ENCODE data around the gene ZNF521.

The ZNF521 gene

DNA sequence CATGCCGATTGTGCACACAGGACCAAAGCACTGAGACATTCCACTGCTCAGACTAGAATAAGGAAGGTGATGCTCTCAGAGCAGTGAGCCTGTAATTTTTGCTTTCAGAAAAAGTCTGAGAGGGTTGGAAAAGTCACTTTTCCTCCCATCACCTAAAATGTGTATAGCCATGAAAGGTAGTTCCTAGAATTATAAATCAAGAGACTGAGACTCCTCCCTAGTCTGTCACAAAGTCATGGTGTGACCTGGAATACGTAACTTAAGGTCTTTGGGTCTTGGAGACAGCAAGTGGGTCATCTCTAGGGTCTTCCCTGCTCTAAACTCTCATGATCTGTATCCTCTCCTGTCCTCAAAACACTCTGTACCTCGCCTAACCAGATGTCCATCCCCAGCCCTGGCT, 16.9 kb downstream of the ZNF521 start:
- DNase-seq, result no peak

DNA sequence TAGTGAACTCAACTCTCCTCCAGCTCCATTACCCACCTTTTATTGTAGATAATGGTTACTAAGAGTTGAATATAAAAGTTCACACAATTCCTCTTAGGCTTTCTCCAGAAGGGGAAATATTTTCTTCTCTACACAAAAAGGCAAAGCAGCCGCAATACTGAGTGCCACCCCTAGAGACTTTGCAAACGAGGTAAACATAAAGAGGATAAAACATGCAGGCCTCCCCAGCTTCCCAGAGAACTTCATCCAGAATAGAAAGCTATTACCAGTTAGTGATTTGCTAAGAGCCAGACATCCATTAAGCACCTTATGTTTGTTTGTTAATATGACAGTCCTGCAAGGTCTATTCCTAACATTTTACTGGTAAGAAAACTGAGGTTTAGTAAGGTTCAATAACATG, 17.4 kb downstream of the ZNF521 start:
- no peak for DNase-seq

DNA sequence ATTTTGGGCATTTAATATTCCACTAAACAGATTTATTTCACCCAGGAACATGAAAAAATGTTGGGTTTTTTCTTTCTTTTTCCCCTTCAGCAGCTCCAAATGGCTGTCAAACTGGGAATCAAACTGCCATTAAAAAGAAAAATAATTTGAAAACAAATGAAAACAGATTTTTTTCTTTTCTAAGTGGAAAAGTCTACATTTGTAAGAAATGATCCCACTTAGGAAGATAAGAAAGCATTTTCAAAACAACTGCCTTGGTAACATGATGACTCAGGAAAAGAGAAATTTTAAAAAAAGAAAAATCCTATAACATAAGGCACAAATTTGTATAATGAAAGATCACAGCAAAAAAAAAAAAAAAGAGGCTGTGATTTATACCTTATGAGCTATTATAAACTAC, 20.0 kb downstream of the ZNF521 start:
- DNase-seq, result no peak

DNA sequence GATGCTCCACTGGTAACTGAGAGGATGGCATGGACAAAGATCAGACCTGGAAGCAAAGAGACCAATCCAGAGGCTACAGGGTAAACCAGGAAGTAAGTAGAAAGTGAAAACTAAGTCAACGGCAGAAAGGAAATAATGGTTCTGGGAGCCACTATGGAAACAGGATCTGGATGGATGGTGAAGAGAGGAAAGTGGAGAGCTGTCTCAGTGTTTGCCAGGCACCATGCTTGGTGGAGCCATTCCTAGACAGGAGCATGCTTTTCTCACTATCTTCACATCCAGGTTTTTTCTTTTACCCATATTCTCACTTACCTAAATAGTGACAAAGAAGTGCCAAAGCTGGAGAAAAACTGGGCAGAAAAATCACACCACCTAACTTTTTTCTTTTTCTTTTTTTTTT, 22.2 kb downstream of the ZNF521 start:
- DNase-seq, result no peak

DNA sequence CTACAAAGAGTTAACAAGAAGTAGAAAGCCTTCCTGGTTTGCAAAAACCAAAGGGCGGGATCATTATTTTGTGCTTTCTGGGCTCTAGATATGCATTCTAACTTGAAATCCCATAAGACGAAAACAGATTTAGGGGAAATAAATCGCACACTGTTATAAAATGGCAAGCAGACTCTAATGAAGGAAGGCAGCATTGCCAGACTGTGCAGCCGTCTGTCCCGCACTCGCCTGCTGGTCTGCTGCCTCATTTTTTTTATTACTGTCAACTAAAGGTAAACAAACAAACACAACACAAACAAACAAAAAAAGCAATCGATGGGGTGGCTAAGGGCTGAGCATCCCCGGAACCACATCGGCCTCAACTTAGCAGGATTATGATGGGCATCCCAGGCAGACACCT, 24.4 kb downstream of the ZNF521 start:
- no peak for DNase-seq

DNA sequence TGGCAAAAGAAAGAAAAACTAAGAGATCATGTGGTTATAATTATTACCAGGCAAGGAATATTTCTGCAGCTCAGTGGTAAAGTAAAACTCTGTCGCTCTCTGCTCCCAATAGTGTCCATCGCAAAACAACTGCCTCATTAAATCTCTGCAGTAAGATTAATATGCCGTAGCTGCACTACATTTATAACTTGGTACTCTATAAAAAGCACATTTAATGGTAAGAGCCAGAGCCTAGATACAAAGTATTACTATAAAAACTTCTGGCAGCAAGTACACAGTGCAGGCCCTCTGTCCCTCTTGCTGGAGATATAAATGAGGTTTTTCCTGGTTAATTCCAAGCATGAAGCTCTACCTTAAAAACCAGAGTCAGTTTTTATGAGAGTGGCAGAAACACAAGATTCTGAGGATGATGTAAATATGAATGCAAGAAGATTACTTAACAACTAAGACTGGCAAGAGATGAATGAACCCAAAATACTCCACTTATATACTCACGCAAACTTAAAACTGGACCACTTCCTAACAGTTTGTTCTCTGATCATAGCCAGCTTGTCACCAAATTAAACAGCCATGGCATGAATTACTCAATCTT, 25.5 kb downstream of the ZNF521 start:
- DNase-seq, result no peak

DNA sequence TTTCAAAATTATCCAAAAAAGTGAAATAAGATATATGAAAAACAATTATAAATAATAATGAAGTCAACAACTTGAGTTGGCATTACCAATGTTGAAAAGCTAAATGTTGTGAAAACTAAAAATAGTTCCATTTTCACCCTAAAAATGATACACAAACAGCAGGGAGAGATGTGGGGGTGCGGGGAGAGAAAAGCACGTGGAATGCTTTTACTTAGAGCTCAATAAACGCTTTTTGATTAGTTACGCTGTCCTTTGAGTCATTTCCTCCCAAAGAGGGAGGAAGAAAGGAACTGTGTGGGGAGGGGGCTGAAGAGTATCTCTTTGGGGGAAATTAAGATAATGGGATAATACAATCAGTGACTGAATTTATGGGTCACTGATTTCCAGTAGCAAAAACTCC, 29.2 kb downstream of the ZNF521 start:
- DNase-seq, result no peak

DNA sequence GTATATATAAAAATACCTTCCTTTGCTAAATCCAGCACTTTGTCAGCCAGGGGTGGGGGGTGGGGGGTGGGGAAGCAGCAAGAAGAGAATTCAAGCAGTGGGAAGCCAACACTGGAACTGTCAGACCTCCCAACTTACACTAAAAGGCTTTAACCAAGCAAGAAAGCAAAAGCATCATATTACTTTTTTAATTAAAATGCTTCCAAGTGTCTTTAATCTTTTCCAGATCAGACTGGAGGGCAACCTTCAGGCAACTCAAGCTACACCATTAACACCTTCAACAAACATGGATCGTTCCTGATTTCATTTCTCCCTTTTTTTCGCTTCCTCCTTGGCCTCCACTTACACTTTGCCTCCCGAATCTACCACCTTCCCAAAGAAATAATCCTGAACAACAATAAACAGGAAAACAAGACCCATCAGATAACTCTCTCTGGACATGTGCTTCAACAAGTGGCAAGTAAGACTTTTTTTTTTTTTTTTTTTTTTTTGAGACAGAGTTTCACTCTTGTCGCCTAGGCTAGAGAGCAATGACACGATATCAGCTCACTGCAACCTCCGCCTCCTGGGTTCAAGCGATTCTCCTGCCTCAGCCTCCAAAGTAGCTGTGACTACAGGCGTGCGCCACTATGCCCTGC, 35.5 kb downstream of the ZNF521 start:
- DNase-seq, result no peak

DNA sequence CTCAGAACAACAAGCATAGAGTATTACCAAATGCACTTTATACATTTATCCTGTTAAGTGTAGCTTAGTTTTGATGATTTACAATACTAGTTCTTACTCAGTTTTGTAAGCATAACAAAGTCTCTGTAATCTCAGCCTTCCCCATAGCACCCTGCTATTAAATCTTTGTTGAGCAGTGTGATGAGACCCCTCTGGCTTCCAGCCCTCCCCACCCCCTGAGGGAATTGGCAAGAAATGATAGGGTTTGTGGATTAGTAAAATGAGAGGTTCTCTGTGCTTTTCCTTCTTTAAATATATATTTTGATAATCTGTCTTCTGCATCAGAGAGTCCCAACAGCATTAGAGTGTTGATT, 37.2 kb downstream of the ZNF521 start:
- DNase-seq, result no peak

DNA sequence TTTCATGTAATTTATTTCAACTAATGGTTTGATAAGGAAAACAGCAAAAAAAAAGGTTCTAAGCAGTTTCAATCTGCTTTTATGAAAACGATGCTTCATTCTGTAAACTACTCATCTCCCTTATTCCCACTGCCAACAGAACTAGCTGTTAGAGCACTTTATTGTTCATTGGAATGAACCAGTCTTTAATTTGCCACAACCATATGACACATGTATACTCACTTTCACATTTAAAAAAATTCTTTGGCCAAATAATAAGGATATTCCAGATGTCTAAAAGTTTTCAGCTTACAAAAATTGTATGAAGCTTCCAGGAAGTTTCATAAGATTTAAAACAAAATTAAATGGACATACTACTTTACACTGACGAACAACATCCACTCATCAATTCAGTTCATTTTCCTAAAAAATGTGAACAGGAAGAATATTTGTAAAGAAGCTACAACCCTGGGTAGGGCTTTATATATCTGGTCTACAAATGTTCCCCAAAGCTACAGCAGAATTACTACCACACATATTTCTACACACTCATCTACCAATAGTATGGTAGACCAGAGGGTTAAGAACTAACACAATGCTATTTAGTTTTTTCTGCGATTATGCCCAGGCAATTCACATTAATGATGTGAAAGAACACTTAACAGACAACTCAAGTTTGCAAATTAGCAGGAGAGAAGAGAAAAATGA, 37.7 kb downstream of the ZNF521 start:
- no peak for DNase-seq

DNA sequence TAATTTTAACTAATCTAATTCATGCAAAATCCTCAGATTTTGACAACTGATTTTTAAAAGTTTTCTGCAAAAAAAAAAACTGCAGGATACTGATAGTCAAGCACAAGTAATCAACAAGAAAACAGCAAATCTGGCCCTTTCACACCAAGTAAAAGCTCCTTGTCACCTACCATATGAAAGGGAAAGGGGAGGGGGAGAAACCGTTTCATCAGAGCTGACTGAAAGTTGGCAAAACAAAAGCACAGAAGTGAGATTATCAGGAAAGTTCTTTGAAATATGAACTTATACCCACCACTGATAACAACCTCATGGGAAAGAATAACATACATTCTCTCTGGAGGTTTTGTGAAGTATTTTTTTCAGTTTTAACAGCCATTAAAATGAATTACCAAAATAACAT, 38.7 kb downstream of the ZNF521 start:
- no peak for DNase-seq

DNA sequence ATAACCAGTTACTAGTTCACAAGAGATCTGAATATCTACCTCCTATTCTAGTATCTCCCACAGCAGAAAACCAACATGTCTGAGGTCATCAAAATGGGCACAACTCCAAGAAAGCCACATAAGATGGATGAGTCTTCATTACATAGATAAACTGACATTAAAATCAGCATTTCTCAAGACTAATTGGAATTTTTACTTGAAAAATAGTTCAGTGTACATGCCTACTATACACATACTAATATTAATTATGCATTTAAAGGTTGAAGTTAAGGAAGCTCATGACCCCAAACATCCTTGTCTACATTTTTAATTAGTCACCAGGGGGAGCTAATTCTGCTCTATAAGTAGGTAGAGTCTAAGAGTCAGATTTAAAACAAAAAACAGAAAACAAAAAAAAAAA, 41.9 kb downstream of the ZNF521 start:
- no peak for DNase-seq

DNA sequence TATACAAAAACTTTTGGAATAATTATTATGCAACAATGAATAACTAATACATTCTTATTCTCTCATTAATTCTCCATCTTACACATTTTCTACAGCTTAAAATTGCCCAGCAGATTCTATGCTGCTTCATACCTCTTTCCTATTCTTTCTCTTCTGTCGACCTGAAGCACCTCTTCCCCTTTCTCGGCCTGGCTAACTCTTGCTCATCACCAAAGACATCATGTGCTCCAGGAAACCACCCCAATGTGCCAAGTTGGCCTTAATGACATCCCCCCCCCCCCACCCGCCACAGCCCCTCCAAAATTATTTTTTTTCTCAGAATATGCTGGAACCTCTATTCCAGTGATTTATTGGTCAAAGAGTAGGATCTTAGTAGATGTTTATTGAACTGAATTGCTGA, 43.6 kb downstream of the ZNF521 start:
- no peak for DNase-seq

DNA sequence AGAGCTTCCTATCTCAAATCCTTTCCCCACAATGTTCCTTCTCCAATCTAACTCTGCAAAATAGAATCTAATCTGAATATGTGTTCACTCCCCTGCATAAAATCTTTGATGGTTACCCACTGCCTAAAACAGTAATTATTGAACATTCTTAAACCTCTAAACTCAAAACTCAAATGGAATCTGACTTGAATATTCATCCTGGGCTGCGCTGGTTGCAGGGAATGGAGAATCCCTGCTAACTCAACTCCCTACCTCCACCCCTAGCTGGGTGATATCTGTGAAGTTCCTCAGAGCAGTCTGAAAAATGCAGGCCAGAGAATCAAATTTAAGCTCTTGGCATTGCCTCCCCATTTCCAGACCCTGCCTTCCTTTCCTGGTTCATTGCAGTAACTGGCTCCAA, 44.8 kb downstream of the ZNF521 start:
- DNase-seq, result no peak

DNA sequence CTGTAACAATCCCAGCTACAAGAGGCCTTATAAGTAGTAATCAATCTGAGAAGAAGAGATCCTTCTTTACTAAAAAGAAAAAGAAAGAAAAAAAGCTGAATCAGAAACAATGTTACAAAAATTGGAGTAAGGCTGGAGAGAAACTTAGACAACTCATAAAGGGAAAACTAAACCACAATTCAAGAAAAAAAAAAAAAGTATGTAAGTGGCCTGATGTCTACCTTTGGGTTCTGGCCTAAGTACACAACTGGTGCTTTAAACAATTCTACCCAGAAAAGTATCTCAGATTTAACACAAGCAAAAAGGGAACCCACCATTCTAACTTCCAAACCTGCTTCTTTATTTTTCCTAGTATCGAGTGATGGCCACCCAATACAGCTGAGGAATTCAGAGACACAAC, 45.3 kb downstream of the ZNF521 start:
- no peak for DNase-seq

DNA sequence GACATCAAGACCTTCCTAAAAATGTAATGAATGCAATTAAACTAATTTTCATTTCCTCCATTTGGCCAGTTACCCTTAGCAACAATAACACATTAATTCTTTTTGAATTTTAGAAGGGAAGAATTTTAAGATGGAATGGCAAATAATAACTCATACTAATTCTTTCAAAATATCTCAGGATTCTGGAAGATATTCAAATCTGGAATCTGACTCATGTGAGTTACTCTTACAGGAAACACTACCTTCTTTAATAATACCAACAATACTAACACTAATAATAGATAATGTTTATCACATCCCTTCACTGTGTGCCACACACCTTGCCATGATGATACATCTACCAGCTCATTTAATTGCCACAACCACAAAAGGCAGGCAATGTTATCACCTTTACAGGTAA, 46.4 kb downstream of the ZNF521 start:
- no peak for DNase-seq

DNA sequence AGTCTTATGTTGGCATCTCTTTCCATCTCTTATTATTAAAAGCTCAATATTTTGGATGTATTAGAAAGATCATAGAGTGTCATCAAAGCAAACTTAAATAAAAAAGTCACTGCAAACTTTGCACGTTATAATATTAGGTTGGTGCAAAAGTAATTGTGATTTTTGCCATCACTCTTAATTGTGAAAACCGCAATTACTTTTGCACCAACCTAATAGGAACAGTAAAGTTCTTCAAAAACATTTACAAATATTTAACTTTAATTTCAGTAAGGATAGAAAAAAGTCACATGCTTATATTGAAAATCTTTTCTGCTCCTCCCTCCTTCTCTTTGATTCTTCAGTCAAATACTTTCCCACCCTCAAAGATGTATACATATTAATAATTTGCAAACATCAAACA, 51.5 kb downstream of the ZNF521 start:
- no peak for DNase-seq

DNA sequence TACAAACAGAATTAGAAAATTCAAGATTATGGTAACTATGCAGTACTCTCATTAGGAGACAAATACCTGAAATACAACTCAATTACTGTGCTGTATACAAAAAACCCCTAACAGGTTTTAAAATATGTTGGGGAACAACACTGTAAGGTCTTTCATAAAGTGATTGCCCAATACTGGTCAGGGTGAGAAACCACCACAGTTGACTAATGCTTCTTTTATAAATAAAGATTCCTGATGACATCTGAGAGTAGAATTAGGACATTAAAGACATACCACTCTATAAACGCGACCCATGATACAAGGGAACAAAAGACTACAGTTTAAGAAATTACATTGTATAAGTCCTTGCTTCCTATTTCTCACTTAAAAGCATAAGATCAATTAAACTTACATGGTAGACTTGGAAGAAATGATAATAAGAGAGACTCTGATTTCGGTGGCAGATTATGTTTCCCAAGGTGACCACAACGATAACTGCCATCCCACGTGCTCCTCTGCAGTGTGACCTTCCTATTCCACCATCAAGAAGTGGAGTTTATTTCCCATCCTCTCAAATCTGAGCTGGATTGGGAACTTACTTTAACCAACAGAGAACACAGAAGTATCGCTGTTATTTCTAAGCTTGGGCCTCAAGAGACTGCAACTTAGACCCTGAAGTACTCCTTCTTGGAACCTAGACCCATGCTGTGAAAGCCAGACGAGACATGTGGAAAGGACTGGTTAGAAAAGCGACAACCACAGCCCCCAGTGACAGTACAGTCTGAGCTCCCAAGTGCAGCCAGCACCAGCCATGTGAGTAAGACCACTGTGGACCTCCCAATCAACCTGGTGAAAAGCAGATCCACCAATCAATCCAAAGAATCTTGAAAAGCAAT, 52.3 kb downstream of the ZNF521 start:
- no peak for DNase-seq

DNA sequence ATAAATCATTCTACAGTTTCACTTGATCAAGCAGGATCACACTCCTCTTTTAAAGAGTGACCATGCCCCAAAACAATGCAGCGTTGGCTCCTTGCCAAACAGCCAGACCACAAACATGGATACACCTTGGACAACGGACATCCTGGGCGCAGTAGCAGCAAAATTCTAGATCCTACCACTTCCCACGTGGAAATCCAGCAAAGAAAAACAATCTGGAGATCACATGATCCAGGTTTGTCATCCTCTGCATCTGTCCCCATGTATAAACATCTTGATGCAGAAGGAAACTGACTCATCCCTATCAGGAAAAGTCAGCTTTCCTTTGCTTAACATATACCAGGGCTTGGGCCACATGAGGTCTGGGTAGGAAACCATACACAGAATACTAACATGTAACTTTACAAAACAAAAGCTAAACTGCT, 53.1 kb downstream of the ZNF521 start:
- no peak for DNase-seq

DNA sequence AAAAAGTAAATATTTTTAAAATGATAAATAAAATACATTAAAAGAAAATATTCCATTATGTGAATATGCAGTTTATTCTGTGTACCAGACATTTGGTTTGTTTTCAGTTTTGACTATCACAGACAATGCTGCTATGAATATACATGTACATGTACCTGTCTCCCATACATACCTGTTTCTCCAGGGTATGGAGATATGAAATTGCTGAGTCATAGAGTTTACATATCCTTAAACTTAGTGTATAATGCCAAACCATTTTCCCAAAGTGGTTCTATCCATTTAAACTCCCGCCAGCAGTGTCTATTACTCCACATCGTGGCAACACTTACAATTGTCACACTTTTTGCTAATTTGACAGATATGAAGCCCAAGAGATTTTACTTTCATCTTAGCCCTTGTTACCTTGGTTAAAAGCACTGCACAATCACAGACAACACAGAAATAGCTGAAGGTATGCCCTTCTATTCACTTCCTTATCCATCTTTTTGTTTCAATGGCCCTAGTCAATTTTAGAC, 56.3 kb downstream of the ZNF521 start:
- DNase-seq, result no peak

DNA sequence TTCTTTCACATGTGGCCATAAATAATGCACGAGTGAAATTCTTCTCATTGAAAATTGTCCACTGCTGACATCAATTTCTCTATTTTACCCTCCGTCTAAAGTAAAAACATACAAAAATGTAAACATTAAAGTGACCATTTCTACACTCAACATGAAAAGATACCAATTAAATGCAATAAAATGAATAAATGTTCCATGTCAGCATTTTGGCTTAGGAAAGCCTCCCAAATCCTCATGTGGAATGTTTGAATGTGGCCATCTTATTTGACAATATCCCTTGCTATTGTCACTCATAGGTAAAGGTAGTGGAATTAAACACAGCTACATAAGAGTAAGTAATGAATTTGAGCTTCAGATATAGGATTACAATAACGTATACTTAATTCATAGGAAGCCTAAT, 60.8 kb downstream of the ZNF521 start:
- DNase-seq, result no peak

DNA sequence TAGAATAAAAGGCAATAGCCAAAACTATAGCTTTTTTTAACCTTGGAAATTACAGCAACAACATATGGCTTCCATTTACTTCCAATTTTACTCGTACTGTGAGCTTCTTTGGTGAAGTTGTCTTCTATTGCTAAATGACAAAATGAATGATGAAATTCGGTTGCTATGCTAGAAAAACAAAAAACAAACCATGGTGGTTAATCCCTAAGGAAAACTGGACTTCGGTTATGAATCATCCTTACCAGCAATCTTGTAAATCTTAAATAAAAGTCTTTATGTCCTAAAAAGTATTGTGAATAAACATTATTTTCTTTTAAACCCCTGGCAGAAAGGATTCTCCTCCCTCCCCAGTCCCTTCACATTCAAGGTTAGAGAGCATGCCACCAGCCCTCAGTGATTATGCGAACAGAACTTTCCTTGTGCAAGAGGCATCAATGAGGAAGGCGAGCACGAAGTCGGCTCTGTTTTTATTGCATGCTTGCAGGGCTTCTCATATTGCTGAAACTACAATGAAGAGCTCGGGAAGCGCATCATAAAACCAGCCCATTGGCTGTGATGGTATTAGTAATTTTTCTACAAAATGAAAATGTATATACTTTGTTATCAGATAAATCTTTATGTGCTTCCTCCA, 62.9 kb downstream of the ZNF521 start:
- DNase-seq, result no peak

DNA sequence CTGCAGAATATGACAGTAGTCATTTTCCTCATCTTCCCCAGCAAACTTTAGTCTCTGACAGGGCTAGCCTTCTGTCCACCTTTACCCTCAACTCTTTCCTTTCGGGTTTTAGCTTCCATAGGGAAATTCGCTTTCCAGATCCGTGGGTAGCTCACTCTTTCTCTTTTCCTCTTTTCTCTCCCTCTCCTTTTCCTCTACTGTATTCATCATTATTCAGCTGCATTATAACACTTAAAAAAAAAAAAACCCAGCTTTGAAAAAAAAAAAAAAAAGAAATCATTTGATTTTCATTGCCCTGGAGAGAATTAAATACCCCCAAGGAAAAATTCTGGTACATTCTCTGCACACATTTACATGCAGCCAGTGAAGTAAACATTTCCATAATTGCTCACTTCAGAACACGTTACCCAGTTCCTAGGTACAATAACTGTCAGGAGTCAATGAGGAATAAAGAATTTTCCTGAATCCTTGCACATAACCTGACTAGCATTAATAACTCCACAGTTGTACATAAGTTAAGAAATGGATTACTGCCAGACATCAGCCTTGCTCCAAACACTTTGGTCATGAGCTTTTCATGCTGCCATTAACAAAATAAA, 63.5 kb downstream of the ZNF521 start:
- DNase-seq, result no peak
